Motor neuron (in vitro differentiated cells): Measurements from ENCODE around the gene MFSD6. TPM values are rescaled to one million over a fixed set of nuclear protein-coding genes. Genes with fewer than 3 reads are reported as not detected.
"Not testable (repeated sequence)": the region's sequence is repeated elsewhere in the genome, so short reads cannot be mapped to it uniquely, and the experiment has no call there.

ENCODE experiments used
- ATAC-seq, 8 experiments: fragments of 200-7000 bp; cut with Tn5 transposase; replicated peaks in 6 of 8; 2 replicates each; pipeline ENCODE4 v1.8.0; 2021; ENCODE audit warnings: mild to moderate bottlenecking in 8 of 8, moderate library complexity in 8 of 8
- H3K27ac ChIP-seq, 2 donors: fragments of 250-450 bp; sonication (Bioruptor Pico); 2 replicates each; pipeline ENCODE4 v1.9.0; 2021; ENCODE audit warnings: antibody characterized with exemption in 2 of 2, mild to moderate bottlenecking in 2 of 2, moderate library complexity in 1 of 2
- H3K4me1 ChIP-seq, 2 donors: fragments of 250-450 bp; sonication (Bioruptor Pico); replicated peaks in 1 of 2; 2 replicates each; pipeline ENCODE4 v1.6.1; 2021; ENCODE audit warnings: antibody characterized with exemption in 2 of 2, mild to moderate bottlenecking in 2 of 2, moderate library complexity in 1 of 2
- H3K4me3 ChIP-seq, 5 donors: fragments of 250-450 bp; sonication (Bioruptor Pico); 2 replicates each; pipeline ENCODE4 v1.9.0; 2021; ENCODE audit warnings: antibody characterized with exemption in 5 of 5, mild to moderate bottlenecking in 5 of 5, moderate library complexity in 4 of 5
- WGBS, 10 experiments: fragments of 450-650 bp; shearing (Covaris generic); methylation state at CpG; one replicate each; pipeline ENCODE4 v1.0.0; 2022; 5-methylcytosine and 5-hydroxymethylcytosine counted together
- in situ Hi-C, 9 experiments: fragments of 400-800 bp; cut with MboI; loops; one replicate each; pipeline ENCODE4 v1.15.0; 2021; ENCODE audit warnings: low sequenced_read_pairs in 9 of 9, low pct_unique_long_range_greater_than_20kb in 2 of 9; ENCODE audit not compliant: unreplicated experiment in 9 of 9
- total RNA-seq, 8 experiments: library from RNA; unstranded; fragments of 300-600 nt; gene quantifications; 2 replicates each; pipeline versions ENCODE4 v1.2.3 to v1.2.4, GENCODE V29; 2022

Gene MFSD6
- total RNA-seq, 8 experiments from 2014 or later: 3.9 to 21.7 (median 12.4) TPM

GRCh38 chr2:190501702-190502407, 93.7 kb downstream of the MFSD6 start:
- Histone ChIP-seq H3K27ac (no peak overlapping the region), H3K4me3 (no peak overlapping the region), H3K4me1 (peaks cover 3 to 11% of the 10 kb centered on the region in 2 donors)
- 60 to 100% (median 92%) methylated on average over 2 to 3 of the region's 3 CpGs for WGBS, 10 experiments
- no peak for ATAC-seq
- in situ Hi-C loops: loop anchor here in 2 of 9 experiments (25.0 kb wide), 2 partner anchors 115 to 415 kb away; no protein-coding TSS in a partner anchor

DNA sequence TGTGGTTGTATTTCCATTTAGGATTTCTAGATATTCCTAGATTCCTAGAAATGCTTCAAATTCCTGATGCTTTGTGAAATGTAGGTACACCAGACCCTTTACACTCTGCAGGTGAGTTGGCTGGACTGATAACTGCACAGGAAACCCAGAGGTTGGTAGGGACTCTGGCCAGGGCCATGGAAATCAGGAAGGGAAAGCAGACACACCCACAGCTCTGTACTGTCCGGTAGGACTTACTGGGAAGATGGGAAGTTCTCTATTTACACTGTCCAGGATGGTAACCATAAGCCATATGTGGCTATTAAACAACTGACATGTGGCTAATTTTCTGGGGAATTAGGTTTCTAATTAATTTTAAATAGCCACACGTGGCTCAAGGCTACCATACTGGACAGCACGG, 94.9 kb downstream of the MFSD6 start:
- 77 to 95% (median 91%) methylated on average over 2 to 3 of the region's 3 CpGs; no CpG with 5 or more reads in 3 of the 10 experiments for WGBS, 10 experiments
- H3K27ac ChIP-seq: no peak overlapping the region
- H3K4me3 ChIP-seq: no peak overlapping the region
- H3K4me1 ChIP-seq: no peaks in the 10 kb centered on the region
- in situ Hi-C loops: loop anchor here in 2 of 9 experiments (25.0 kb wide), 2 partner anchors 116 to 416 kb away; no protein-coding TSS in a partner anchor
- ATAC-seq: peak in 2 of 8 experiments; percentile 25 to 67

DNA sequence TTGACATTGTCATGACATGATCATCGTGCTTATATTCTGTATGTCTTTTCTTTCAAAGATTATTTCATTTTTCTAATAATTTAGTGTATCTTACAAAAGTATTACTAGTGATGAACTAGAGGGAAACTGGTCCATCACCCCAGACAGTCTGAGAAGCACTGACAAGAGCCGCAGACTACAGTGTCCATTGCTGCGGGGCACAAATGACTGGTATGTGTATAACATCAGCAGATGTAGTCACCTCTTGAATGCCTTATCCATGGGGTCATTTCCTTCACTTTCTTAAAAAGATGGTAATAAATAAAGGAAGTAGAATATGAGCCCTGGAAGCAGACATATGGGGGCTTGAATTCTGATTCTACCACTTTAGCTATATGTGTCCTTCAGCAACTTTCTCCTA, 96.8 kb downstream of the MFSD6 start:
- WGBS, 10 experiments: 92 to 100% (median 100%) methylated on average over 1 to 3 of the region's 3 CpGs; no CpG with 5 or more reads in 1 of the 10 experiments
- Histone ChIP-seq H3K4me1 (no peaks in the 10 kb centered on the region), H3K27ac (no peak overlapping the region), H3K4me3 (no peak overlapping the region)
- no peak for ATAC-seq
- in situ Hi-C loops: loop anchor here in 2 of 9 experiments (25.0 kb wide), 2 partner anchors 118 to 418 kb away; no protein-coding TSS in a partner anchor

DNA sequence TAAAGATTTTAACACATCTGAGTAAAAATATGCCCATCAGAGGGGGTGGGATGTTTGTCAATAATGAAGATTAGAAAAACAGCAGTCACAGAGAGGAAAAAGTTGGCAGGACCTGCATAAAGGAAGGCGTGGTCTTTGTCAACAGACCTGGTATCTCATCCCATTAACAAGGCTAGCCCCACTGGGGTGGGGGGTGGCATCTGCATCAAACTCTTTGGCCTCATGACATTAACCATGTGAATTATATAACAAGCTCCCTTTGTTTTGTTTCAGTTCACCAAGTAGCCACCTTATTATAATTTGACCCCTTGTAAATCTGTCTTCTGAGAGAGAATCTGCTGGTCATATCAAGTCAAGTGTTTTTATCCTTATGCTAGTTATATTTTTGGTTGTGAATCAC, 97.5 kb downstream of the MFSD6 start:
- no peaks in the 10 kb centered on the region for H3K4me1 ChIP-seq

GRCh38 chr2:190506666-190507065, 98.5 kb downstream of the MFSD6 start:
- H3K27ac ChIP-seq: no peak overlapping the region
- WGBS, 10 experiments: 0 to 100% (median 54%) methylated on average over 1 to 2 of the region's 2 CpGs; no CpG with 5 or more reads in 2 of the 10 experiments

More for the DNA sequence above, 97.5 kb downstream of the MFSD6 start:
- 75 to 100% (median 80%) methylated on average over 1 of the region's 1 CpG; no CpG with 5 or more reads in 5 of the 10 experiments for WGBS, 10 experiments
- in situ Hi-C loops: loop anchor here in 2 of 9 experiments (25.0 kb wide), 2 partner anchors 118 to 418 kb away; no protein-coding TSS in a partner anchor
- no peak overlapping the region for H3K4me3 ChIP-seq
- no peak for ATAC-seq
- H3K27ac ChIP-seq: no peak overlapping the region

DNA sequence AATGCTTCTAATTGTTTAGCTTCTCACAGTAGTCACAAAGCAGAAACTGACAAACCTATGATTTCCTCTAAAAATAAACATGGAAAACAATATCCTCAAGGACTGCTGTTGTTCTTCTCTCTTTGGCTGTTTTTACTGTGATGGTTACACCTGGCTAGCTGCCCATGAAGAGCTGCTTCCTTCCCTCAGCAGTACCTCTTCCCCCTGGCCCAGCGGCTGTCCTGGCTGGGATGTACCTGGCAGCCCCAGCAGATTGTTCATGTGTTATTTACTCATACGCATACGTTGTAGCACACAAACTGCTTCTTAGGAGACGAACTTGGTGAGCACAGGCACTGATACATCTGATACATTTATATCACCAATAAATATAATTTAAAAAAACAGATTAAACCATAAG, 99.0 kb downstream of the MFSD6 start:
- H3K4me1 ChIP-seq: no peaks in the 10 kb centered on the region
- no peak overlapping the region for H3K27ac ChIP-seq
- no peak overlapping the region for H3K4me3 ChIP-seq
- in situ Hi-C loops: loop anchor here in 2 of 9 experiments (25.0 kb wide), 2 partner anchors 120 to 420 kb away; no protein-coding TSS in a partner anchor
- WGBS, 10 experiments: 81 to 100% (median 93%) methylated on average over 1 to 4 of the region's 4 CpGs; no CpG with 5 or more reads in 2 of the 10 experiments
- no peak for ATAC-seq

More at GRCh38 chr2:190506666-190507065, 98.5 kb downstream of the MFSD6 start:
- in situ Hi-C loops: loop anchor here in 2 of 9 experiments (25.0 kb wide), 2 partner anchors 119 to 419 kb away; no protein-coding TSS in a partner anchor
- H3K4me1 ChIP-seq: no peaks in the 10 kb centered on the region
- no peak for ATAC-seq
- no peak overlapping the region for H3K4me3 ChIP-seq

DNA sequence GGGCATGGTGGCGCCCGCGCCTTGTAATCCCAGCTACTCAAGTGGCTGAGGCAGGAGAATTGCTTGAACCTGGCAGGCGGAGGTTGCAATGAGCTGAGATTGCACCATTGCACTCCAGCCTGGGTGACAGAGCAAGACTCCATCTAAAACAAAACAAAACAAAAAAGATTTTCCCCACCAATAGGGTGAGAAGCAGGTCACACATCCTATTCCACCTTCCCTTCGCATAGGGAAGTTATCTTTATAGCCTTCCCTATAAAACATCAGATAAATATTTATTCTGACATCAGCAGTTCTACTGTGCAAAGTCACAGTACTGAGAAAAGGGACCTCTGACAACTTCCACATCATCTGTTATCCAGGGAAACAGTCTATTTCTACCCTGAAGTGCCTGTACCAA, 101.7 kb downstream of the MFSD6 start:
- H3K27ac ChIP-seq, H3K4me1 ChIP-seq, ATAC-seq, H3K4me3 ChIP-seq: not testable (repeated sequence)
- 80 to 100% (median 89%) methylated on average over 1 to 5 of the region's 5 CpGs; no CpG with 5 or more reads in 5 of the 10 experiments for WGBS, 10 experiments
- in situ Hi-C loops: loop anchor here in 2 of 9 experiments (25.0 kb wide), 2 partner anchors 123 to 423 kb away; no protein-coding TSS in a partner anchor

- in situ Hi-C loops: loop anchor here in 2 of 9 experiments (25.0 kb wide), 2 partner anchors 124 to 424 kb away; no protein-coding TSS in a partner anchor
- no peaks in the 10 kb centered on the region for H3K4me1 ChIP-seq
Observed at GRCh38 chr2:190511104-190511503, 102.9 kb downstream of the MFSD6 start.

GRCh38 chr2:190512539-190513095, 104.5 kb downstream of the MFSD6 start:
- Histone ChIP-seq H3K4me1 (no peaks in the 10 kb centered on the region), H3K4me3 (no peak overlapping the region), H3K27ac (no peak overlapping the region)
- 82 to 100% (median 88%) methylated on average over 1 to 2 of the region's 5 CpGs; no CpG with 5 or more reads in 6 of the 10 experiments for WGBS, 10 experiments
- in situ Hi-C loops: loop anchor here in 2 of 9 experiments (25.0 kb wide), 2 partner anchors 125 to 425 kb away; no protein-coding TSS in a partner anchor
- ATAC-seq: no peak

More at GRCh38 chr2:190511104-190511503, 102.9 kb downstream of the MFSD6 start:
- Histone ChIP-seq H3K4me3 (no peak overlapping the region), H3K27ac (no peak overlapping the region)
- WGBS, 10 experiments: 40 to 100% (median 74%) methylated on average over 1 to 2 of the region's 2 CpGs
- peak in 3 of 8 experiments; percentile 32 to 59 (median 59) for ATAC-seq

DNA sequence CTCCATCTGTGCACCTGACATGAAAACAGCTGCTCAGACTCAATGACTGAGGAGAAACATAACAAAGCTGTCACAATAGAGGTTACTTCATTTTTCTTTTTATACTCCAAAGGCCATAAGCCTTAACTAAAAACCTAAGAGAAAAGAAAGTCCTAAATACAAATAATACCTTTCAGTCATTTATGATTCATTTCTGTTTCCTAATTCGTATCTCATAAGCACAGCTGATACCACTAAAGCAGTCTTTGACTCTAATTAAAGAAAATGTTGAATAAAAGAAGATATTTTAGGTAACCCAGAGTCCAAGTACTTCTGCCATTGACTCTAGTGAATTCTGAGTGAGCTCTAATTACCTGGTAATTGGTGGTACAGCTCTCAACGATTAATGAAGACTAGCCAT, 105.7 kb downstream of the MFSD6 start:
- Histone ChIP-seq H3K27ac (no peak overlapping the region), H3K4me1 (no peaks in the 10 kb centered on the region), H3K4me3 (no peak overlapping the region)
- in situ Hi-C loops: loop anchor here in 2 of 9 experiments (25.0 kb wide), 2 partner anchors 127 to 427 kb away; no protein-coding TSS in a partner anchor
- ATAC-seq: no peak
- 53 to 93% (median 79%) methylated on average over 1 to 2 of the region's 2 CpGs; no CpG with 5 or more reads in 1 of the 10 experiments for WGBS, 10 experiments

DNA sequence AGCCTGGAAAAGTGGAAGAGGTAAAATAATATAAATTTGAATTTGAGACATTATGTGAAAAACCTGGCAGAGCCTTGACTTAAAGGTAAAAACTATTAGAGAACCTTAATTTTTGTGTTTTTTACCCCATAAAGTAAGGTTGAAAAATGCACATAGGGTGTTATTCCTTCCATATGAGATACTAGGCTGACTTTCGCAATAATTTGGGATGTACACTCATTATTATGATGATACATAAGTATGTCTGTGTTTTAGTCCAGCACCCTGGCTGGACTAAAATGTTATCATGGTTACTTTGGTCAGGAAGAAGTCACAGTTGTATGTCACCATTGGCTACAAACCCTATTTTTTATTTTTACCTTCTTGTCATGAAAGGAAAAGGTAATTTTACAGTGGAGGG, 106.5 kb downstream of the MFSD6 start:
- H3K27ac ChIP-seq: no peak overlapping the region
- in situ Hi-C loops: loop anchor here in 2 of 9 experiments (25.0 kb wide), 2 partner anchors 127 to 427 kb away; no protein-coding TSS in a partner anchor
- no peak for ATAC-seq
- 86 to 100% (median 100%) methylated on average over 1 of the region's 1 CpG; no CpG with 5 or more reads in 2 of the 10 experiments for WGBS, 10 experiments
- no peaks in the 10 kb centered on the region for H3K4me1 ChIP-seq
- H3K4me3 ChIP-seq: no peak overlapping the region

- WGBS, 10 experiments: 86 to 100% (median 90%) methylated on average over 1 of the region's 1 CpG; no CpG with 5 or more reads in 5 of the 10 experiments
- in situ Hi-C loops: loop anchor here in 2 of 9 experiments (25.0 kb wide), 2 partner anchors 128 to 428 kb away; no protein-coding TSS in a partner anchor
- Histone ChIP-seq H3K4me3 (no peak overlapping the region), H3K4me1 (no peaks in the 10 kb centered on the region), H3K27ac (no peak overlapping the region)
- no peak for ATAC-seq
Observed at GRCh38 chr2:190515687-190516086, 107.5 kb downstream of the MFSD6 start.
